Mucosa of rectum (tissue), 2 donors: ENCODE data around the gene NAA11.
"Not testable (repeated sequence)": the region's sequence is repeated elsewhere in the genome, so short reads cannot be mapped to it uniquely, and the experiment has no call there.

Experiments used
- H3K27ac ChIP-seq, 2 donors: one replicate each; pipeline ENCODE4 v1.7.0; 2013; ENCODE audit warnings: inconsistent platforms in 2 of 2, low read depth in 2 of 2, low read length in 2 of 2
- H3K27me3 ChIP-seq, 2 donors: one replicate each; pipeline ENCODE4 v1.7.0; 2013; ENCODE audit warnings: low read length in 2 of 2; ENCODE audit not compliant: control insufficient read depth in 2 of 2, insufficient read depth in 2 of 2
- H3K36me3 ChIP-seq, 2 donors: one replicate each; pipeline ENCODE4 v1.7.0; 2013; ENCODE audit warnings: low read length in 2 of 2; ENCODE audit not compliant: control insufficient read depth in 2 of 2, insufficient read depth in 2 of 2
- H3K4me1 ChIP-seq, 2 donors: one replicate each; pipeline ENCODE4 v1.7.0; 2013; ENCODE audit warnings: low read length in 2 of 2, mild to moderate bottlenecking in 1 of 2; ENCODE audit not compliant: control insufficient read depth in 2 of 2, insufficient read depth in 2 of 2
- H3K4me3 ChIP-seq, 2 donors: one replicate each; pipeline ENCODE4 v1.7.0; 2013; ENCODE audit warnings: low read length in 2 of 2
- H3K9ac ChIP-seq, 2 donors: one replicate each; pipeline ENCODE4 v1.7.0; 2013; ENCODE audit warnings: low read length in 2 of 2, low read depth in 1 of 2, mild to moderate bottlenecking in 1 of 2
- H3K9me3 ChIP-seq, 2 donors: one replicate each; pipeline ENCODE4 v1.7.0; 2013; ENCODE audit warnings: low read length in 2 of 2; ENCODE audit not compliant: control insufficient read depth in 2 of 2
- donor health status: healthy.
- donor health status: Normal muscosa, but diverticular disease.

The NAA11 gene

DNA sequence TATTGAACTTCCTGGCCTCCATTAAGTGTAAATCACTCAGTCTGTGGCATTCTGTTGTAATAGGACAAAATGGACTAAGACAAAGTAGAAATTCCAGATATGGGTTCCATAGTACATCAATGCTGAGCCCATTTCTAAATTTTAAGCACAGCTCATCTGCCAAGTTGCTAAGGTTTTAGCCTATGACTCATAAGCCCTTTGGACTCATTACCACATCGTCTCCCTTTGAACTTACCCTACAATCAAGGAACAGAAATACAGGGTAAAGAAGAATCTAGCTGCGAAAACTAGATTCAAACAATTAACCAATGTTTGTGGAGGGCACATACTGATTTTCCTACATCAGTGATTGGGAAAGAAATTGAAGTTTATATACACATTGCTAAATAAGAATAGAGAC is 31.8 kb downstream of the NAA11 start:
- H3K4me1 ChIP-seq: no peaks in the 10 kb centered on the region
- H3K9me3 ChIP-seq: no peaks in the 10 kb centered on the region
- no peak overlapping the region for H3K4me3 ChIP-seq
- H3K27me3 ChIP-seq: no peaks in the 10 kb centered on the region
- H3K27ac ChIP-seq: no peak overlapping the region
- no peak overlapping the region for H3K9ac ChIP-seq
- H3K36me3 ChIP-seq: no peaks in the 10 kb centered on the region

DNA sequence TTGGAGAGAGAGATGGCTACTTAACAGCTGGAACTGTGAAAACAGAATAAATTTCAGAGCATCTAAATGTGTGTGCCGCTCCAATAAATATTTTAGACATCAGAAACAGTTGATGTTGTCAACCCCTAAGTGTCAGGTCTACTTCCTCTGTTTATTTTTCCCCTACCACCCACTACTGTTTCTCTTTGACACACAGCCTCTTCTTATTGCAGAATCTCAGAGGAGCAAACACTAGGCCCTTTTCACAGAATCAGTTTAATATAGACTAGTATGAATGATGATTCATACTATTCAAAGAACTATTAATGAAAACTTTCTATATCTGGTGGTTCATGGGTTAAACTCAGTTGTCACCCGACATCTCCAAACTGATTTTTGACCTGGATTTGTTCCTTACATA is 33.9 kb downstream of the NAA11 start:
- Histone ChIP-seq H3K27ac (no peak overlapping the region), H3K9ac (no peak overlapping the region), H3K4me1 (peaks cover 3% of the 10 kb centered on the region in 2 donors), H3K27me3 (no peaks in the 10 kb centered on the region), H3K36me3 (no peaks in the 10 kb centered on the region), H3K4me3 (no peak overlapping the region), H3K9me3 (no peaks in the 10 kb centered on the region)

- Histone ChIP-seq H3K4me3 (no peak overlapping the region), H3K36me3 (no peaks in the 10 kb centered on the region), H3K9me3 (no peaks in the 10 kb centered on the region), H3K4me1 (peaks cover 3% of the 10 kb centered on the region in 2 donors), H3K27ac (no peak overlapping the region), H3K9ac (no peak overlapping the region), H3K27me3 (no peaks in the 10 kb centered on the region)
Observed at GRCh38 chr4:79290376-79290775, 35.5 kb downstream of the NAA11 start.

GRCh38 chr4:79288185-79288584 is 37.7 kb downstream of the NAA11 start:
- Histone ChIP-seq H3K27me3 (no peaks in the 10 kb centered on the region), H3K4me3 (peak overlapping the region in 1 of 2 donors; percentile 12), H3K9me3 (no peaks in the 10 kb centered on the region), H3K27ac (no peak overlapping the region), H3K4me1 (peaks cover 3% of the 10 kb centered on the region in 2 donors), H3K36me3 (no peaks in the 10 kb centered on the region), H3K9ac (no peak overlapping the region)

DNA sequence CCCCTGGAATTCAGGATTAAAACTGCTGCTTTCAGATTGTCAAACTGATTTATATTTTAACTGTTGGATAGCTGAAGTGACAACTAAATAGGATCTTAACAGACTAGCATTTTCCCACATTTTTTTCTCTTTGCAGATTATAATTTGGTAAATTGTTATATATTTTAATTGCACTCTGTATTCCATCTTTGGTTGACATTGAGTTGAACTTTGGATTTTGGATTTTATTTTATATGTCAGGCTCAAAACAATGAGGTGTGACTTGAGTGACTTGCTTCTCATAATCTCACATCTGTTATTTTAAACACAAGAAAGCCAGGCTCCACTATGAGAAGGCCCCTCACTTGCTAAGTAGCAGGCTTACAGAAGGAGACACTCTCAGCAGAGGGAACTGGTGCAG is 38.1 kb downstream of the NAA11 start:
- H3K27ac ChIP-seq: no peak overlapping the region
- peaks cover 3% of the 10 kb centered on the region in 2 donors for H3K4me1 ChIP-seq
- no peak overlapping the region for H3K9ac ChIP-seq
- H3K36me3 ChIP-seq: no peaks in the 10 kb centered on the region
- H3K27me3 ChIP-seq: no peaks in the 10 kb centered on the region
- H3K4me3 ChIP-seq: peak overlapping the region in 1 of 2 donors; percentile 12
- H3K9me3 ChIP-seq: no peaks in the 10 kb centered on the region

- no peaks in the 10 kb centered on the region for H3K27me3 ChIP-seq
- H3K36me3 ChIP-seq: no peaks in the 10 kb centered on the region
- H3K4me1 ChIP-seq: peaks cover 3% of the 10 kb centered on the region in 2 donors
- no peaks in the 10 kb centered on the region for H3K9me3 ChIP-seq
- H3K9ac ChIP-seq: no peak overlapping the region
- H3K27ac ChIP-seq: no peak overlapping the region
- H3K4me3 ChIP-seq: no peak overlapping the region
Observed at GRCh38 chr4:79287076-79287475, 38.8 kb downstream of the NAA11 start.

GRCh38 chr4:79281566-79282359 is 44.1 kb downstream of the NAA11 start:
- no peaks in the 10 kb centered on the region for H3K27me3 ChIP-seq
- H3K27ac ChIP-seq: no peak overlapping the region

DNA sequence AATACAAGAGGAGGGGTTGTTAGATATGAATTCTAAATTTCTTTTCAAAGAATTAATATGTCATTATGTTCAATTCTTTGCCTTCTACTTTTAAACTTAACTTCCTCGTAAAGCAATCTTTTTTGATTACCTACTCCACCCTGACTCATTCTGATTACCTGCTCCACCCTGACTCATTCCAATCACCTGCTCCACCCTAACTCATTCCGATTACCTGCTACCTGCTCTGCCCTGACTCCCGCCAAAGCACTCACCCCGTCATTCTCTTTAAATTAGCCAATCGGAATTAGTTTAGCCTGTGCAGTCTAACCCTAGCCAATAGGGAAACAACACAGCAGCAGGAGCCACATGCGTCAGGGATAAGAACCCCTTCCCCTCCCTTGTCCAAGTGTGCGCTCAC is 48.4 kb downstream of the NAA11 start:
- not testable (repeated sequence) for H3K36me3 ChIP-seq, H3K4me3 ChIP-seq, H3K4me1 ChIP-seq, H3K27me3 ChIP-seq, H3K27ac ChIP-seq, H3K9me3 ChIP-seq, H3K9ac ChIP-seq

More at GRCh38 chr4:79281566-79282359, 44.1 kb downstream of the NAA11 start:
- Histone ChIP-seq H3K9ac (no peak overlapping the region), H3K36me3 (no peaks in the 10 kb centered on the region), H3K9me3 (no peaks in the 10 kb centered on the region), H3K4me3 (no peak overlapping the region), H3K4me1 (no peaks in the 10 kb centered on the region)

GRCh38 chr4:79273915-79274314 is 51.9 kb downstream of the NAA11 start:
- H3K27ac ChIP-seq: no peak overlapping the region
- peaks cover 2% of the 10 kb centered on the region in 2 donors for H3K4me1 ChIP-seq
- H3K9me3 ChIP-seq: no peaks in the 10 kb centered on the region
- no peaks in the 10 kb centered on the region for H3K36me3 ChIP-seq
- H3K9ac ChIP-seq: no peak overlapping the region
- H3K4me3 ChIP-seq: no peak overlapping the region
- no peaks in the 10 kb centered on the region for H3K27me3 ChIP-seq

DNA sequence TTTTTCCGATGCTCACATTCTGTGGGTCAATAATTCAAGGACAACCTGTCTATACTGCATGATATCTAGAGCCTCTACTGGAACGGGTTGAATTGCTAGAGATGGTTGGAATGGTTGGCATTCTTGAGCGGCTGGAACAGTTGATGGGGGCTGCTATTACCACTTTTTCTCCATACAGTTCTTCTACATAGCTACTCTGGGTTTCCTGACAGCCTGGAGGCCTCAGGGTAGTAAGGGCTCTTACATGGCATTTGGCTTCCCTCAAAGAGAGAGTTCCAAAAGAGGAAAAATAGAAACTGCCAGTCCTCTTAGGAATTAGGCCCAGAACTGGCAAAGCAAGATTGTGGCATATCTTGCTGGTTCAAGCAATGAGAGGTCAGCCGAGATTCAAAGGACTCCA is 53.1 kb downstream of the NAA11 start:
- Histone ChIP-seq H3K27ac (no peak overlapping the region), H3K4me3 (no peak overlapping the region), H3K36me3 (no peaks in the 10 kb centered on the region), H3K4me1 (peaks cover 2% of the 10 kb centered on the region in 2 donors), H3K27me3 (no peaks in the 10 kb centered on the region), H3K9me3 (no peaks in the 10 kb centered on the region), H3K9ac (no peak overlapping the region)
